ENCODE data around the gene ORAI2.
"Not testable (repeated sequence)": the region's sequence is repeated elsewhere in the genome, so short reads cannot be mapped to it uniquely, and the experiment has no call there.

ORAI2 gene

DNA sequence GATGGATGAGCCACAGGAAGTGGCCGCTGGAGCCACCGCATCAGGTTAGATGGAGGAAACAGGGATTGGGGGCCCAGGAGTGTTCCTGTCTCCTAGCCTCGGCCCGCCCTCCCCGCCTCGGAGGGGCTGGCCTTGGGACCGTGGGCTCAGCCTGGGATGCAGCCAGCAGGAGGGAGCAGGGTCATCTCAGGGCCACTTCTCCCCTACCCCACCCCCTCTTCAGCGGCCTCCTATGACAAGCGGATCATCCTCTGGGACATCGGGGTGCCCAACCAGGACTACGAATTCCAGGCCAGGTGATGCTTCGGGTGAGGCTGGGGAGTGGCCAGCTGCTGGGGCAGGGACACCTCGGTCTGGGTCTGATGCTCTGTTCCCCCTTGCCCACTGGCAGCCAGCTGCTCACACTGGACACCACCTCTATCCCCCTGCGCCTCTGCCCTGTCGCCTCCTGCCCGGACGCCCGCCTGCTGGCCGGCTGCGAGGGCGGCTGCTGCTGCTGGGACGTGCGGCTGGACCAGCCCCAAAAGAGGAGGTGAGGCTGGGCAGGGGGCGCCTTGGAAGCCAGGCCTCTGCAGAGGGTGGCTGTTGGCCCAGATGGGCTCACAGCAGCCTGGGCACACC is 36.1 kb downstream of the ORAI2 start:
- DNase-seq (ENCODE audit: low read depth) = no peak

DNA sequence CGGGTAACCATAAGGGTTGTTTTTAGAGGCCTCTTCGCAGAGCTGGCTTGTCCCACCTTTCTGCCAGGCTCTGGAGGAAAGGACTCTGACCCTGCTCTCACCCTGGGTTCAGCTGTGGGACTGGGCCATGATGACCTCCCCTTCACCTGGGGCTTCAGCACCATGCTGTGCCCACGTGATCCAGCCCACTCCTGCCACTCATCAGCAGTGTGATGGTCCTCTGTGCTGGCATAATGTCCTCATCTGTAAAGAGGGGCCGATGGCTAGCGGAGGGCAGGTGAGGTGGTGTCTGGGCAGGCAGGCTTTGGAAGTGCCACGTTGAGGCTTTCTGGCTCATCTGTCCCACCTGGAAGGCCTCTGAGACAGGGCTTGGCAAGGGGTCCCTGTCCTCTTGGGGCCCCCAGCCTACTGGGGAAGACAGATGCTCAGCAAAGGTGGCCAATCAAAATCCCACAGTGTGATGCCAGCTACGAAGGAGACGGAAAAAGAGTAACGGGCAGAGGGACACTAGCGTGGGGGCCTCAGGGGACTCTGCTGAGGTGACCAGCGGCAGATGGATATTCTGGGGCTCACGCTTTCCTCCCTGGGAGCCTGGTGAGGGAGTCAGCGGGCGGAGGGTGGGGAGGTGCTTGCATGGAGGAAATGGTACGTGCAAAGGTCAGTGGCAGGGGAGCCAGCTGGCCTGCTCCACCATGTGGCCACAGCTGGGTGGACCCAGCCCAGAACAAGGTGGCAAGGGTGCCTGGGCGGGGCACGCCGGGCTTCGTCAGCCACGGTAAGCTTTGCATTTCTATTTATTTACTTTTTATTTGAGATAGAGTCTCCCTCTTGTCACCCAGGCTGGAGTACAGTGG is 36.8 kb downstream of the ORAI2 start:
- DNase-seq (ENCODE audit: low read depth) = no peak

DNA sequence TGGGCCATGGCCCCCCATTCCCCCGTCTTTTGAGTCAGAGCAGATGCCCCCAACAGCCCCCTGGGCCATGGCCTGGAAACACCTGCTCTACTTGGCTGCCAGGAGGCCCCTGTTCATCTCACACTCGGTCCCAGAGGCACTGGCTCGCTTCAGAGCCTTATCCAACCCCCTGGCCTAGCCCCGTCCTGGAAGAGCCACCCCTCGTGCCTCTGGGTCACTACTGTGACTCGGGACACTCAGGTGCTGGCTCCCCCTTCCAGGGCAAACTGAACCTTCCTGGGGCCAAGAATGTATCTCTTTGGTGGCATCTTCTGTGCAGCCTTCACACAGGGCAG is 38.4 kb downstream of the ORAI2 start:
- no peak for DNase-seq (ENCODE audit: low read depth)

DNA sequence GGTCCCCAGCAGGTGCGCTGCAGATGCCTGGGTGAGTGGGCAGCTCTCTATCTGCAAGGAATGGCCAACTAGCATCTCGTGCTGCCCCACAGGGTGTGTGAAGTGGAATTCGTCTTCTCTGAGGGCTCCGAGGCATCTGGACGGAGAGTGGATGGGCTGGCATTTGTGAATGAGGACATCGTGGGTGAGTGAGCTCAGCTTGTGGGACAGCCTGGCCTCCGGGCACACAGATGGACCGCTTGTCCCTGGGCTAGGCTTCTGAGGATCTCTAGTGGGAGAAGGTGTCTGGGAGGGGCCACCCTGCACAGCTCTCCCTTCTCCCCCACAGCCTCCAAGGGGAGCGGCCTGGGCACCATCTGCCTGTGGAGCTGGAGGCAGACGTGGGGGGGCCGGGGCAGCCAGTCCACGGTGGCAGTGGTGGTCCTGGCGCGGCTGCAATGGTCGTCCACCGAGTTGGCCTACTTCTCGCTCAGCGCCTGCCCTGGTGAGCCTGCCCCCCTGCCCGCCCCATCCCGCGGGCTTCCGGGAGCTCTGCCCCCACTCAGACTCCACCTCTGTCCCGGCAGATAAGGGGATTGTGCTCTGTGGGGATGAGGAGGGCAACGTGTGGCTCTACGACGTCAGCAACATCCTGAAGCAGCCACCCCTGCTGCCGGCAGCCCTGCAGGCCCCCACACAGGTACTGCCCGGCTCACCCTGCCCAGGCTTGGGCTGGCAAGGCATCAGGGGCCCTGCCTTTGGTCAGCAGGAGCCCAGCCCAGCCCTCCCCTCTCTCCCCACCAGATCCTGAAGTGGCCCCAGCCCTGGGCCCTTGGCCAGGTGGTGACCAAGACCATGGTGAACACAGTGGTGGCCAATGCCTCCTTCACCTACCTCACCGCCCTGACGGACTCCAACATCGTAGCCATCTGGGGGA is 39.0 kb downstream of the ORAI2 start:
- DNase-seq (ENCODE audit: low read depth) = no peak

DNA sequence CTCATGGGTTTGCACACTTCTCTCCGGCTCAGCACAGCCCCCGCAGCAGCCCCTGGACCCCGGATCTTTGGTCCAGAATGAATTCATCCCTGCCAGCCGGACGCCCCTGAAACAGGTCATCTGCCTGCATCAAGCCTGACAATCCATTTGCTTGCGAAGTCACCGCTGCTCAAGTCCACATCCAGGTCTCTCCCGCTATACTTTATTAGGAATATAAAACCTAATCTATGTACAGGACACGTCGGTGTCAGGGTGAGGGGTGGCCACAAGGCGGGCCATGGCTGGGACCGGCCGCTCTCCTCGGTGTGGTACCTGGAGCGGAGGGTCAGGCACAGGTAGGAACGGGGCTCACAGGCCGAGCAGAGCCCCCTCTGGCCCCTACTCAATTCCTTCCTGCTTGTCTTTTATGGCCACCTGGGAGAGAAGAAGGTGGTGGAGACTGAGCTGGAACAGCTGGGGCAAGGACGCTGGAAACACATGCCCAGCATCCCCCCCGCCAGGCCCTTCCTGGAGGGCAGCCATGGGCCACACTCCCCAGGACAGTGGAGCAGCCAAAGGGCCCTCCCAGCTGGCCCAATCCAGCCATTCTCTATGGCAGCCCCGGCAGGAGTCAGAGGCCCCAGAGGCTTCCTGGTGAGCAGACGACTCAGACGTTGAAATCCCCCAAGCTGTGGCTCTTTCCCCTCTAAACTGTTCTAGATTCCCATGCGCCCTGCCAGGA is 40.1 kb downstream of the ORAI2 start:
- DNase-seq (ENCODE audit: low read depth) = no peak

DNA sequence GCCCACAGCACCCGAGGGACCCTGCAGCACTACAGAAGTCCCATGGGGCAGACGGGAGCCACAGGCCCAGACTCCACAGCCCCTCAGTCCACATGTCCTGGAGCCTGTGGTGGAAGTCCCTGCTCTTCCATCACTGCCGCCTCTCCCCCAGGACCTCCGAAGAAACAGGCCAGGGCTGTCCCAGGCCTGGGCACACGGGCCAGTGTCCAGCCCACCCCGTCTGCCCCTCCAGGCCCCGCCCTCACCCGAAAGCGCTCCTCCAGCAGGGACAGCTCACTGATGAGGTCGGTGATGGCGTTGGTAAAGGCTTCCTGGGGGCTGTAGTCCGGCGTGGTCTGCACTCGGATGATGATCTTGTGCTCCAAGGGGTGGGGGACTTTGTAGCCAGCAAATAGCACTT is 40.7 kb downstream of the ORAI2 start:
- not testable (repeated sequence) for DNase-seq (ENCODE audit: low read depth)

DNA sequence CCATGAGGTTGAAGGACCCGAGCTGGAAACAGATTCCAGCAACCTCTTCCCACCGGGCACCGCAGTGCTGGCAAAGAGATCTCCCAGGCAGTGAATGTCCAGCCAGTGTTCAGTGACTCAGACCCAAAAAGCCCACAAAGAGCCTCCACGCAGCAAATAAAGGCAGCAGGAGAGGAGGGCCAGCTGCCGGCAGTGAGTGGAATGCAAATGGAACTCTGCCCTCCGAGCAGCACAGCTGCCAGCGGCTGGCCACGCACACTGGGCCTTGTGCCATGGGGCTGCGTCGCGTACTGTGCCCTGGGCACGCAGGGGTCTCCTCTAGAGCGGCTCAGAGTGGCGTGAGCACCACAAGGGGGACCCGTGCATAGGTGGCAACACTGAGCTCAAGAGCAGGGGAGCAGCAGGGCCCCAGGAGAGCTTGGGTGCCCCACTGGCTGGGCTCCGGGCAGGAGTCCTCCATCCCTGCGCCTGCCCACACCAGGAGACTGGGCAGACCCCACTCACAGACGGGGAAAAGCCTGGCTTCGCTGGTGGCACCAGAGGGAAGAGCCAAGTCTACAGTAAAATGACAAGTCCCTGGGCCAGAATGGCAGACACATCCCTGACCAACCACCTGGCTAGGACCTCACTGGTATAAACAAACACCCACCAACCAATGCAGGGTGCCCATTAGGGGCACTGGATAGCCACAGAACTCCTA is 41.5 kb downstream of the ORAI2 start:
- DNase-seq (ENCODE audit: low read depth) = not testable (repeated sequence)

DNA sequence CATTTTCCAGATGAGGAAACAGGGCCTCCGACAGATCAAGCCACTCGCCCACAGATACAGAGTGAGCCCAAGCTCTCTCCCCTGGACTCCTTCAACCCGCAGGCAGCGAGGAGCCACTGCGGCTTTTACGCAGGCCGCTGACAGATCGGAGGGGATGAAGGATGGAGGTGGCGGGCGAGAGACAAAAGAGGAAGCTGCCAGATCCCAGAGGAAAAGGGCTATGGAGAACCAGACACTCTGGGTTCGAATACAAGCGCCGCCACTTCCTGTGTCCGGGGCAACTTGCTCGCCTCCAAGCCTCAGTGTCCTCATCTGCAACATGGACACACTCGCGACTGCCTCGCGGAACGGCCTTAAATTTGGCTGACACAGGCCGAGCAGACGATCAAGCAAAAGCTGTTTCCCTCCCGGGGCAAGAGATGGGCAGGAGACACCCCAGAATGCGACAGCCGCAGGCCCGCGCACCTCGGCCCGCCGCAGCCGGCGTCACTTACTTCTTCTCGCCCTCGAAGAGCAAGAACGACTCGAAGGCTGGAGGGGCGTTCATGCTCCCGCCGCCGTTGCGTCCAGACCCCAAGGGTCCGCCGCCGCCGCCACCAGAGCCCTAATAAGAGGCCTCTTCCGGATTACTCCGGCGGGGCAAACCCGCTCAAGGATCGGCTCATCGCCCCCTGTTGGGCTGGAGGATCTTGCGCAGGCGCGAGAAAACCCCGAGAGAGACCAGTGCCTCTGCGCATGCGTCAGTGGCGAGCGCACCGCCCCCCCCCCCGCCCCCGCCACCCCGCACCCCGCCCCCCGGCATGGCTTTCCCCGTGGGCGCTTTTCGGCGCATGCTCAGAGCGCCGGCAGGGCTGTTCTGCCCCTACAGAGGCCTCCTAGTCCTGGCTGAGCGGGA is 45.2 kb downstream of the ORAI2 start, which contains the start of gene POLR2J:
Gene POLR2J (minus strand): TSS at position 609 of the 895 bp plus-strand sequence. CDS start 62 bp downstream, at position 547.
- DNase-seq (ENCODE audit: low read depth) = peak; percentile 60

DNA sequence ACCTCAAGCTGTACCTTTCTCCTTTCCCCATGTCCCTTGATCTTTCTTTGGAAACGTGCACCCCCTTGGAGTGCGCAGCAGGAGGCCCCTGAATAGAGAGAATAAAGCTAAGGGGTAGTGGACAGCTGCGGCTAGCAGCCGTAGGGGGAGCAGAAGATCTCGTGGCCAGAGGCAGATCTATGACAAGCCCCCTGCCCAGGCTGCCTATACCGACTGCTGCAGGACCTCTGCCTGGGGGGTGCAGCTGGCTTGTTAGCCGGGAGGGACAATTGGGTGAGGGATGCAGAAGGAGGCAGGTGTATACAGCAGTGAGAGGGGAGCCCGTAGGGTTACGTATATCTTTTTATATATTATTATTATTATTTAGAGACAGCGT is 45.8 kb downstream of the ORAI2 start:
- not testable (repeated sequence) for DNase-seq (ENCODE audit: low read depth)

DNA sequence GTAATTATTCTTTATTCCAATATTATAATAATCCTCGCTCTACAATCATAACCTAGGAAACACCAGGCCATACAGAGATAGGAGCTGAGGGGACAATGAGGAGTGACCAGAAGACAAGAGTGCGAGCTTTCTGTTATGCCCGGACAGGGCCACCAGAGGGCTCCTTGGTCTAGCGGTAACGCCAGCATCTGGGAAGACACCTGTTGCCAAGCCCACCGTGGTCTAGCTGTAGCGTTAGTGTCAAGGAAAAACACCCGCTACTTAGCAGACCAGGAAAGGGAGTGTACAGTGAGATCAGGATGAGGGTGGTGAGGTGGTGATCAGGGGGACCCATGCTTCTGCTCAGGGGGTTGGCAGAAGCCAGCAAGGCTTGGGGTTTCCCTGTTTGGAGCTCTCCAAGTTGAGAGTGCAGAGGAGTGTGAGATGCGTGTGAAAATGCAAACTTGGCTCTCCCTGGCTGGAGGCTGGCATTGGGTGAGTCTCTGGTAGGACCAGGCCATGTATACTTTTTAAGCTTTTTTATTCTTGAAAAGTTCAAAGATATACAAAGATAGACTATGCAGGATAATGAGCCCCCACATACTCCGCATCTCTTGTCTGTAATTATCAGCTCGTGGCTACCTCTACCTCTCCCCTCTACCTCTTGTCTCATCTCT is 46.7 kb downstream of the ORAI2 start:
- not testable (repeated sequence) for DNase-seq (ENCODE audit: low read depth)

DNA sequence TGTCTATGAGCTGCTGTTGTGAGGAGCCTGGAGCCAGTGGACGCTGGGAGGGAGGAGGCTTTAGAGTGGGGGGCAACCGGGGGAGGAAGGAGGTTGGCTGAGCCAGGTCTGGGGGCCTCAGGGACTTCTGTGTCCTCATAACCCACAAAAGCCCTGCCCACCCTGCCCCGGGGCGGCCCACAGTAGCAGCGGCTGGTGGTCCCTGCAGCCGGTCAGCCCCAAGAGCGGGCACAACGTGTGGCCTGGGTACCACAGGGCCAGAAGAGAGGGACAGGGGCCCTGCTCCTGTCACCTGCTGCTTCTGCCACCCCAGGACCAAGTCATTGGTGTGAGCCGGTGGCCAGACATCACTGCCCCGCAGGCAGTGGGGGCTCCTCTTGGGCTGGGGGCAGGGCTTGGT is 48.6 kb downstream of the ORAI2 start:
- not testable (repeated sequence) for DNase-seq (ENCODE audit: low read depth)

DNA sequence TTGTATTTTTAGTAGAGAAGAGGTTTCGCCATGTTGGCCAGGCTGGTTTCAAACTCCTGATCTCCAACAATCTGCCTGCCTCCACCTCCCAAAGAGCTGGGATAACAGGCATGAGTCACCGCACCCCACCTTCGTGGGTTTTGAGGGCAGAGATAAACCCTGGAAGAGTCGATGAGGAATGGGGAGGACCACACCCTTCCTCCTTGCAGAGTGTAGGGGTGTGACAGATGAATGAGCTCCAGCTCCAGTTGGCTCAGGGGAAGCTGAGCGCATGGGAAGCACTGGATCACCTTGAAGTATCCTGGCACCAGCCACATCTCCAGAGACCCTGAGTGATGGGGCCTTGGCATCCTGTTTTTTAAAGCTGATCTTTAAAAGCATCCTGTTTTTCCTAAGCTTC is 50.9 kb downstream of the ORAI2 start:
- not testable (repeated sequence) for DNase-seq (ENCODE audit: low read depth)

DNA sequence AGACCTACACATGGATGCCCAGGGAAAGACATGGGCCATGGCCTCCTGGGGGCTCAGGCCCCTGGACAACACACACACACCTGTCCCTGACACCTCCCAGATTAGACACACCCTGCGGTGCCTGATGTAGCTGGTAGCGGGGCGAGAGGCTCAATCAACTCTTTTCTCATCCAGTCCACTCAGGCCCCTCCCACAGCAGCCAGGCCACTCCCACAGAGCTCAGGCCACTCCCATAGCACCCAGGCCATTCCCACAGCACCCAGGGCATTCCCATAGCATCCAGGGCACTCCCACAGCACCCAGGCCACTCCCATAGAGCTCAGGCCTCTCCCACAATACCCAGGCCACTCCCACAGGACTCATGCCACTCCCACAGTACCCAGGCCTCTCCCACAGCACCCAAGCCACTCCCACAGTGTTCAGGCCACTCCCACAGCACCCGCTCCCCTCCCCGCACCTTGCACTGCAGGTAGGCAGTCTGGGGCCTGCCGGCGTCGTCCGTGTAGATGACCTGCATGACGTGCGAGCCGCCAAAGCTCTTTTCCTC is 57.2 kb downstream of the ORAI2 start:
- DNase-seq (ENCODE audit: low read depth) = not testable (repeated sequence)

DNA sequence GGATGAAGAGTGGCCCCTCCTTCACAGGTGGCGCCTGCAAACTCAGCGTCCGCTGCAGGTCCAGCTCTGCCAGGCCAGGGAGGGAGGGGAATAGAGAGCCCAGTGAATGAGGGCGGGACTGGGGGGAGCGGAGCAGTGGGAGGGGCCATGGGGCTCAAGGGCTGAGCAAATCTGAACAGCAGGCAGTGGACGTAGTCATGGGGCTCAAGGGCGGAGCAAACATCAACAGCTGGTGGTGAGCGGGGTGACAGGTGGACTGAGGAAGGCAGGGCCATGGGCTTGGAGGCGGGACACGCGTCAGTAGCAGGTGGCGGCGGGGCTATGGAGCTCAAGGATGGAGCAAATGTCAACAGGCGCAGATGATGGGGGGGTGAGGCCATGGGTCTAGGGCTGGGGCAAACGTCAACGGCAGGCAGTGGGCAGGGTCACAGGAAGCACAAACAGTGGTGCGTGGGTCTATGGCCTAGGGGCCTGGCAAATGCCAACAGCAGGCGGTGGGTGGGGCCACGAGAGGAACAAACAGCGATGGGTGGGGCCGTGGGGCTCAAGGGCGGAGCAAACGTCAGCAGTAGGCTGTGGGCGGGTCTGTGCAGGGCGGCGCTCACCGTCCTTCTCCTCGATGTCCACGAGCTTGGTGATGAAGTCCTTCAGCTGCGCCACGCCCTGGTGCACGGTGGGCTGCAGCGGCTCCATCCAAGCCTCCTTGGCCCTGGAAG is 60.0 kb downstream of the ORAI2 start:
- not testable (repeated sequence) for DNase-seq (ENCODE audit: low read depth)

DNA sequence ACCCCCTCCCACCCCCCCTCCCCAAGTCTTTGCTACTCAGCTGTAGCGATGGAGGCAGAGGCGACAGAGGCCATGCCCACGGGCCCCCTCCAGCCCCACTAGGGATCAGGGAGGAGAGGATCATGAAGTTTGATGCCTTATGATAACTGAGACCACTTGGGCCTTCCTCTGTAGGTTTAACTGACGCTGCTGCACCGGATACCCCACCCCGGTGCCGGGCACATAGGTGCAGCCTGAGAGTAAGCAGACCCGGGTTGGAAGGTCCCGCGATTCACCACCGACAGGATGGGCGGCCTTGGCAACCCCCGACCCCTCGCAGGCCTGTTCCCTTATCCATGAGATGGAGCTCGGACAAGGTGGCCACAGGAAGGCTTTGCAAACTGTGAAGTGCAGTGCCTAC is 60.7 kb downstream of the ORAI2 start:
- DNase-seq (ENCODE audit: low read depth) = not testable (repeated sequence)

DNA sequence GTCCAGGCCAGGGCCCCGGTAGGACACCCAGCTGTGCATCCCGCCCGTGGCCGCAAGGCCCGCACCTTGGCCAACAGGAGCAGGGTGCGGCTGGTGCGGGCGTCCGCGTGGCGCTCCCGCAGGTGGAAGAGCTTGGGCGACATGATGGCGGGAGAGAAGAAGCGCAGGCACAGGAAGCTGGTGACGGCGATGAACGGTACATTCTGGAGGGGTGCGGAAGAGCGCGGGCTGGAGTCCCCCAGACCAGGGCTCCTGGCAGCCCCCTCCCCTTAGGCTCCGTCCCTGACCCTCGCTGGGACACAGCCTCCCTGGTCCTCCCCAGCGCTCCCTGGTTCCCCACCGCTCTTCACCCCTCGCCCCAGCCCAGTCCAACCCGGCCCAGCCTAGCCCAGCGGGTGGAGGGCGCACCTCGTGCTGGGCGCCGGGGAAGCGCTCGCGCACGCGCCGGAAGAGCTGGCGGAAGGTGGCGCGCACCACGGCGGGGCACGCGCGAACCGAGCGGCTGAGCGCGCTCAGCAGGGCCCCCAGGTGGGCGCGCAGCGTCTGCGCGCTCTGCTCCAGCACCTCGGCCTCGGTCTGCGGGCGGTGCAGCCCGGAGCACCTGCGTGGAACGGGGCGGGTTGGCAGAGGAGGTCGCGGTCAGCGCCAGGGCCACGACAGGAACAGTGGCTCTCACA is 61.2 kb downstream of the ORAI2 start:
- DNase-seq (ENCODE audit: low read depth) = not testable (repeated sequence)

DNA sequence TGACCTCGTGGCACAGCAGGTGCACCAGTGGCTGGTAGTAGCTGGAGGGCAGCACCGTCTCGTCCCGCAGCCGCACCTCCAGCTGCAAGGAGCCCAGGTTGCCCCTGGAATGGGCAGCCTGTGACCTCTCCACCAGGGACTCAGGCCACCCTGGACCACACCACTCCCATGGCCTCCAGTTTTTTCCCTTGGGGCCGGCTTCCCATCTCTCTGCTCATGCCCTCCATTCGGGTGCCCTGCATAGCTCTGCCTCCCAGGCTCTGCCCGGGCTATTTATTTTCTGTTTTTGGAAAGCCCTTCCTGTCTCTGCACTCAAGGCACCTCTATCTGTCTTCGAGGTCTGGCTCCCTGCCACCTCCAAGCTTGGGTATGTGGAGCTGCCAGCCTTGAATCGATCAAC is 63.5 kb downstream of the ORAI2 start:
- DNase-seq (ENCODE audit: low read depth) = not testable (repeated sequence)

DNA sequence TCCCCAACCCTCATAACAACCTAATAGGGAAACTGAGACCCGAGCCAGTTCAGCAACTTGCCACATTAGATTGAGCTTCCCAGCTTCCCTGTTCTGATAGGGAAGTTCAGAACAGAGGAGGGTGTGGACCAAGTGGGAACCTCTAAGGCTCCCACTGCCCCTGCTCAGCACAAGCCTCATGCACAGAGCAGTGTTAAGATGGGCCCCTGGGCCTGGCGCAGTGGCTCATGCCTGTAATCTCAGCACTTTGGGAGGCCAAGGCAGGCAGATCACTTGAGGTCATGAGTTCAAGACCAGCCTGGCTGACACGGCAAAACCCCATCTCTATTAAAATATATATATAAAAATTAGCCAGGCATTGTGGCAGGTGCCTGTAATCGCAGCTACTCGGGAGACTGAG is 63.9 kb downstream of the ORAI2 start:
- DNase-seq (ENCODE audit: low read depth) = not testable (repeated sequence)

All from T-helper 22 cell (primary cell).